ENCODE measurements around the gene TULP1.
A peak's percentile ranks its signal among the peaks of the same experiment; 100 is the strongest.

The TULP1 gene

GRCh38 chr6:35468980-35469750, 43.5 kb downstream of the TULP1 start:
- TF ChIP-seq CTCF (IDR thresholded peaks at IDR 0.05), result no peak

- peak; percentile 85 for TF ChIP-seq CTCF (IDR thresholded peaks at IDR 0.05)
Measured at GRCh38 chr6:35468181-35468979, 44.3 kb downstream of the TULP1 start, which contains the start of gene RPL10A. RPL10A (plus strand) TSS chr6:35468401; CDS start chr6:35468435, 34 bp downstream.

DNA sequence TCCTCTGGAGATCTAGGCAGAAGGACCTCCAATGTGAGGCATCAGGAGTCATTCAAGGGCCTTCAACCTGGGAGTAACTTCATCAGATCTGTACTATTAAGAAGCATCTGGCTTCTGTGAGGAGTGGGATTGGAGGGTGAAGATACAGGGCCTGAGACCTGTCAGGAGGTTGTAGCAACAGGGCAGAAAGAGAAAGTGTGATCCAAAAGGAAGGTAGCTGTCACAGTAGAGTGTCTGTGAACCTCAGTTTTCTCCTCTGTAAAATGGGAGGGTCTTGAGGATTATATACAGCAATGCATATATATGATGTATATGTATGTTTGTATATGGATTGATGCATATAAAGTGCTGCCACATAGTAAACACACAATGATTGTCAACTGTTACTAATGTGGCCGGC, 47.0 kb downstream of the TULP1 start:
- no peak for TF ChIP-seq CTCF (IDR thresholded peaks at IDR 0.05)

GRCh38 chr6:35463292-35463691, 49.4 kb downstream of the TULP1 start:
- no peak for TF ChIP-seq CTCF (IDR thresholded peaks at IDR 0.05)

DNA sequence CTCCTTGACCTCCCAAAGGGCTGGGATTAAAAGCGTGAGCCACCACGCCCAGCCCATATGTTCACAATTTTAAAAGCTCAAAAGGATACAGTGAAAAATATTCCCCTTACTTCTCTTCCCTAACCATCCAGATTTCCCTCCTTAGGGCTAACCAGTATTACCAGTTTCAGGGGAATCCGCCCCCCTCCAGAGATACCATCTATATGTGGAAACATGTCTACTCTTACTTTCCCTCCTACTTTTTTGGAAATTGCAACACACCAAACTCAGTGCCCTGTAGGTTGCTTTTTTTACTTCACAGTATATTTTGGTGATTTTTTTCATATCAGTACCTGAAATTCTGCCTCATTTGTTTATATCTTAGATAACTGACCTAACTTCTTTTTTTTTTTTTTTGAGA, 51.4 kb downstream of the TULP1 start:
- TF ChIP-seq CTCF (IDR thresholded peaks at IDR 0.05), result no peak

- no peak for TF ChIP-seq CTCF (IDR thresholded peaks at IDR 0.05)
Measured at GRCh38 chr6:35457907-35458306, 54.8 kb downstream of the TULP1 start.

DNA sequence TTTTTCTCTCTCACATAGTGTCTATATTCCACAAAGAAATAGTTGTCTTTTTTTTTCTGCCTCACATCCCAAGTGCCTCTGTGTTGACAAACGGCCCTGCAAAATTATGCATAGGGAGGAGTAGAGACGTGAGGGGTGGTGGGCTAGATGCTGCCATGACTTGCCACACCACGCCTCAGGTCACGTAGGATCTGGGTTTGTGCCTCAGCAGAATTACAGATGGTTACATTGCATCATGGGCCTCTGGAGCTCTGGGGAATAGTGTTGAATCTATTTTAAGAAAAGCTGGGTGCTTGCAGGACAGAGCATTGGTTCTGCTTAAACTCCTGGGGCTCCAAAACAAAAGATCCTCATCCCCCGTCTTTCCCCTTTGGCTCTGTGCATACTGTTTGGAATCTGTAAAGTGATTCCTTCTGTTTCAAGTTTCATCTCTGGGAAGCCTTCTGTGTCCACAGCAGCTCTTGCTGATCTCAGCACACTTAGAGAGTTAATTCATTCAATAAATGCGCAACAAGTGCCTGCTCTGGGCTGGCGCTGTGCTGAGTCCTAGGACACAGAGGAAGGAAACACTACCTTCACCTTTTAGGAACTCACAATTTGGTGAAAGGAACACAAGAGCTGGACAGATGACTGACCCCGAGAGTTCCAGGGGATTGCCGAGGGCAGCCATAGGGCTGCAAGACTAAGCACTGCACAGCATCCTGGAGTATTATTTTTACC, 58.1 kb downstream of the TULP1 start:
- no peak for TF ChIP-seq CTCF (IDR thresholded peaks at IDR 0.05)
